Activated naive CD4-positive, alpha-beta T cell treated with anti-CD3 and anti-CD28 coated beads, Interleukin-2, amount 50 U/mL, for 16 hours (primary cell): ENCODE results near the gene NDUFAF4.
"Not testable (repeated sequence)": the region's sequence is repeated elsewhere in the genome, so short reads cannot be mapped to it uniquely, and the experiment has no call there.

Experiments
- DNase-seq: peaks from one replicate; pipeline ENCODE4 v3.0.0-alpha.2; 2020

The NDUFAF4 gene

GRCh38 chr6:96898241-96898851, 655 bp upstream of the NDUFAF4 start:
- no peak for DNase-seq

DNA sequence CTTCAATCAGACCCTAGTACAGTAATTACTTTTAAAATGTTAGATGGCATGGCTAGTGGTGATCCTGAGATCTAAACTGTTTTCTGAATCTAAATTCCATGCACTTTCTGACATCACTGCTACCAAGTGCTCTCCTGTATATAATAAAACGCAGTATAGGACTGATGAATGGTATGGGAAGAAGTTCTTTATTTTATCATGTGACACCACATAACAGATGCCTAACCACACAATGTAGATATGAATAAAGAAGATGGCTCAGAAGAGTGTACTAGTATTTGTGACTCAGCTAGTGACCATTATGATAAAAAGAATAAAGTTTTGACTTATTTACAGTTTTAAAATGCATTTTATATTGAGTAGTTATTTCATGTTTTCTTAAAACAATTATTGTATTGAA, 8.5 kb downstream of the NDUFAF4 start:
- no peak for DNase-seq

DNA sequence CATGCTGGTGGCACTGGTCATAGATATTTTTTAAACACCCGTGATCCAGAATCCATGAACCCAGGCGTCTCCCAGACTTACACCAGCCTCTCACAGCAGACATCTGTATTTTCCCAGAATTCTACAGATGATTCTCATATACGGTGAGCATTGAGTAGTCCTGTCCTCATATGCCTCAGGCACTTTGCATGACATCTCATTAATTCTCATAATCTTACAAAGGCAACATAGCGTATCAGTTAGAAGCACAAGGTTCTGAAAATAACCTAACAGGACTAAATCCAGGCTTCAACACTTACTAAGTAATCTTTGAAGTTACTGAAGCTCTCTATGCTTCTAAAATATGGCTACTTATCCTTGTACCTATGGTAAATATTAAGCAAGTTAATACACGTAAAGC, 8.9 kb downstream of the NDUFAF4 start:
- DNase-seq = no peak

GRCh38 chr6:96886519-96886918, 11.2 kb downstream of the NDUFAF4 start:
- DNase-seq = no peak

DNA sequence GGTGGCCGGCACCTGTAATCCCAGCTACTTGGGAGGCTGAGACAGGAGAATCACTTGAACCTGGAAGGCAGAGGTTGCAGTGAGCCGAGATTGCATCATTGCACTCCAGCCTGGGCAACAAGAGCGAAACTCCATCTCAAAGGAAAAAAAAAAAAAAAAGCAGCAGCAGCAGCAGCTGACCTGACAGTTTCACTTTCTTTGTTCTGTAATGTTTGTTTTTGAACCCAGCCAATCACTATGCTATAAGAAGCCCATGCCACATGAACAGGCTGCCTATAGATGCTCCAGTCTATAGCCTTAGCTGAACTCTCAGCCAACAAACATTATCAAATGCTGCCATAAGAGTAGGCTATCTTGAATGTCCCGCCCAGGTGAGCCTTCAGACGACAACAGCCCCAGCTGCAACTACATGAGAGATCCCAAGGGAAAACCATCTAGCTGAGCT, 12.5 kb downstream of the NDUFAF4 start:
- DNase-seq = not testable (repeated sequence)

DNA sequence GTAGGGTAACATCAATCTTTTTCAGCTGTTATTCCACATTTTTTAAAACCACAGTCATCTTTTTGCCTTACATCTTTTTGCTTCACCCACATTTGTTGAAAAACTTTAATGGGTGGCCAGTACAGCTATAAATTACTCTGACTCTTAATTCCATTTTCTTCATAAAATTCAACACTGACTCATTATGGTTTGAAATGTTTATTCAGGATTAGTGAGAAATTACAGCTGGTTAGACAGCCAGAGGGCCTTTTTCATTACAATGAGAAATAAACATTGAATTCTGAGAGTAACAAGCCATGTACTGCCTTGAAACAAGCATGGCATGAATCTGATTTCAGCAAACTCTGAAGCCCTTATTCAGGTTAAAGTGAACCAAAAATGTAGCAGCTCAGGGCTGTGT, 19.5 kb downstream of the NDUFAF4 start:
- DNase-seq = no peak

- no peak for DNase-seq
Measured at GRCh38 chr6:96876886-96877545, 20.7 kb downstream of the NDUFAF4 start.

GRCh38 chr6:96872976-96873375, 24.7 kb downstream of the NDUFAF4 start:
- no peak for DNase-seq

GRCh38 chr6:96865055-96865405, 32.7 kb downstream of the NDUFAF4 start:
- DNase-seq = no peak

DNA sequence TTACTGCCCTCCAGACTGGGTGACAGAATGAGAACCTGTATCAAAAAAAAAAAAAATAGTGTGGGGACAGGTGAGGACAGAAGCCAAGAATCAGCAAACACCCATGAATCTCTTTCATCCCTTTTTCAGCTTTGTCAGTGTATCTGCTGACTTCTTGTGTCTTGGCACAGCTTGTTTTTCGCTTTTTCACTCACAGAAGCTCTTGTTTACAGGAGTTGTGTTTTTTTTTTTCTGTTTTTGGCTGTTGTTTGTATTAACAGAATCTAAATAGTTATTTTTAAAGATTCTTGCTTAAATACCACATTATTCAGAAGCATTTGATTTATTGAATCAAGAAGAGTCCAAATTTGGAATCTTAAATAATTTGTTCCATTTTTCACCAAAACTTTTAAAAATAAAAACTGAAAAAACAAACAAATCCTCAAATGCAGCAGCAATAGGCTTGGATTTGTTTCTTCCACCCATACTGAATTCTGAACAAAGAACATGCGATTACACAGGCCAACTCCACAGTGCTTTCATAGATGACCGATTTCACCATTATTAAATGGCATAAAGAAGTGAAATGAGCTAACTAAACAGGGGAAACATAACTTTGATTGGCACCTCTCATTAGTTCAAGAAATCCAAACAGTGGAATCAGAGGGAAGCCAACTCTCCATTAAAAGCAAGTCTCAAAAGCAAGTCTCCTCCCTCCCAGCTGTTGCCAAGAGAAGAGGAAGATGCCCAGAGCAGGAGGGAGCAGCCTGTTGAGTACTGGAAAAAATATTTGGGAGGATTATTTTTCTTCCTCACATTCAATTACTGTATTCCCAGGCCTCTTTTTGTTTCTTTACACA, 33.3 kb downstream of the NDUFAF4 start:
- no peak for DNase-seq

GRCh38 chr6:96862560-96862959, 35.1 kb downstream of the NDUFAF4 start:
- no peak for DNase-seq

- DNase-seq = no peak
Measured at GRCh38 chr6:96861588-96861987, 36.1 kb downstream of the NDUFAF4 start.

DNA sequence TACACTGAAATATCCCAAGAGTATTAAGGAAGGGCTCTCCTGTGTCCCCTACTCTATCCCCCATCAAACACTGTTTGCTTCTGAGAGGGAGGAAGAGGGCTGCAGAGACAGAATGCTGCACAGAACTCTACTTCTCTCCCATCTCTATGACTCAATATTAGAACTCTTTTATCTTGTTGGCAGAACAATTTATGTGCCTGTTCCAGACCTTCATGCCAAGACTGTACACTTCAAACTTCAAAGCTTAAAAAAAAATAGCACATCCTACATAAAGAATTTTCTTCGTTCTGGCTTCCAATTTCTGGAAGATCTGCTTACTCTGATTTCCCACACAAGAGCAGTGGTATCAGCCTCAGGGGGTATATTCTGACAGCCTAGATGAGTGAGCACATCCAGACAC, 40.8 kb downstream of the NDUFAF4 start:
- no peak for DNase-seq

GRCh38 chr6:96853083-96853482, 44.6 kb downstream of the NDUFAF4 start:
- DNase-seq = no peak

DNA sequence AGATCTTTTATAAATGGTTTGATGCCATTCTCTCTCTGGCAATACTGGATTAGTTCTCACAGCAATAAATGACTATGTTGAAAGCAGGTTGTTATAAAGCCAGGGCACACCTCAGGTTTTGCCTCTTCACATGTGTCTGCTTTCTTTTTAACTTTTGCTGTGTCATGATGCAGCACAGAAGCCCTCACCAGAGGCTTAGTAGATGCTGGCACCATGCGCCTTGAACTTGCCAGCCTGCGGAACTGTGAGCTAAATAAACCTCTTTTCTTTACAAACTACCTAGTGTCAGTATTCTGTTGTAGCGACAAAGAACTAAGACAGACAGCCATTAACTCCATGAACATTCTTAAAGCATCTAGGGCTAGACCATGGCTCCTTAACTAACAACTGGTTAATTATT, 45.1 kb downstream of the NDUFAF4 start:
- no peak for DNase-seq

GRCh38 chr6:96851858-96852257, 45.8 kb downstream of the NDUFAF4 start:
- no peak for DNase-seq

- no peak for DNase-seq
Measured at GRCh38 chr6:96849615-96850014, 48.1 kb downstream of the NDUFAF4 start.

DNA sequence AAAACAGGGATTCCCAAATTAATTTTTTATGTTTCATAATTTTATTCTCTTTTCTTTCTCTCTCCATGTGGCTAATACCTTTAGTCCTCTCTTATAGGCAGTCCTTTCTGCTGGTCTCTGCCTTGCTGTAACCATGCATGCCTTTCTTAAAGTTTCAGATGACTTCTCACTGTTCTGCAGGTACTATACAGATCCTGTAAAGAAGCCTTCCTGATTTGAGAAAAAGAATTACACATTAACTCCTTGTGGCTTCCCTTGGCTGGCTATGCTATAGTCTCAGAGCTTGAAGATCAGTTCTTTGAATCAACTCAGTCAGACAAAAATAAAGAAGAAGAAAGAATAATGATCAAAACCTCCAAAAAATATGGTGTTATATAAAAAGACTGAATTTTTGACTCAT, 53.2 kb downstream of the NDUFAF4 start:
- no peak for DNase-seq

- no peak for DNase-seq
Measured at GRCh38 chr6:96841345-96841744, 56.3 kb downstream of the NDUFAF4 start.
